DND-41 (cell line): ENCODE data around the gene ADPGK.
A peak's percentile ranks its signal among the peaks of the same experiment; 100 is the strongest.

ENCODE experiments used
- ATAC-seq: fragments of 200-7000 bp; cut with Tn5 transposase; 3 replicates; pipeline ENCODE4 v1.9.1; 2021; ENCODE audit warnings: low read depth; ENCODE audit not compliant: insufficient read depth
- DNase-seq: peaks from one replicate; pipeline ENCODE4 v3.0.0-alpha.2; 2020
- H2AFZ ChIP-seq: 2 replicates; pipeline ENCODE4 v1.6.0; 2012; ENCODE audit warnings: low read depth, low read length
- H3K27ac ChIP-seq: 2 replicates; pipeline ENCODE4 v1.5.1; 2012; ENCODE audit warnings: low read length, inconsistent platforms
- H3K27me3 ChIP-seq: fragments of 200-600 bp; sonication (generic); 2 replicates; pipeline ENCODE4 v1.6.0; 2012; ENCODE audit warnings: low read length, mild to moderate bottlenecking, inconsistent platforms; ENCODE audit not compliant: insufficient read depth, poor library complexity
- H3K36me3 ChIP-seq: 2 replicates; pipeline ENCODE4 v1.5.1; 2012; ENCODE audit warnings: low read length, inconsistent platforms; ENCODE audit not compliant: insufficient read depth
- H3K4me1 ChIP-seq: 2 replicates; pipeline ENCODE4 v1.5.1; 2012; ENCODE audit warnings: mild to moderate bottlenecking, low read length; ENCODE audit not compliant: insufficient read depth
- H3K4me2 ChIP-seq: 2 replicates; pipeline ENCODE4 v1.6.0; 2012; ENCODE audit warnings: mild to moderate bottlenecking, moderate library complexity, low read length, inconsistent platforms; ENCODE audit not compliant: insufficient read depth
- H3K4me3 ChIP-seq, 2 experiments: fragments of 200-600 bp in 1 of 2; shearing (Covaris generic) in 1 of 2; 2 replicates each; pipeline ENCODE4 v1.5.1; 2012 to 2016; ENCODE audit warnings: inconsistent platforms in 2 of 2, low read length in 2 of 2, mild to moderate bottlenecking in 2 of 2, low read depth in 1 of 2, moderate library complexity in 1 of 2
- H3K79me2 ChIP-seq: 2 replicates; pipeline ENCODE4 v1.6.0; 2012; ENCODE audit warnings: low read length, inconsistent platforms; ENCODE audit not compliant: insufficient read depth
- H3K9ac ChIP-seq: 2 replicates; pipeline ENCODE4 v1.6.0; 2012; ENCODE audit warnings: low read depth, mild to moderate bottlenecking, inconsistent platforms, low read length, moderate library complexity
- H3K9me3 ChIP-seq: 2 replicates; pipeline ENCODE4 v1.5.1; 2012; ENCODE audit warnings: low read length, moderate library complexity, mild to moderate bottlenecking, inconsistent platforms; ENCODE audit not compliant: insufficient read depth, severe bottlenecking
- H4K20me1 ChIP-seq: 2 replicates; pipeline ENCODE4 v1.6.0; 2012; ENCODE audit warnings: low read length; ENCODE audit not compliant: insufficient read depth
- CTCF ChIP-seq: IDR thresholded peaks from 2 replicates; pipeline ENCODE4 v1.5.1; 2012; ENCODE audit warnings: borderline replicate concordance, low read length, moderate library complexity, mild to moderate bottlenecking; ENCODE audit not compliant: poor library complexity, severe bottlenecking; ENCODE audit errors: extremely low read depth
- EZH2 ChIP-seq: IDR thresholded peaks from 3 replicates; pipeline ENCODE4 v1.6.1; 2012; ENCODE audit warnings: borderline replicate concordance, low read depth, mild to moderate bottlenecking, moderate library complexity, low read length, inconsistent platforms; ENCODE audit not compliant: severe bottlenecking

Gene ADPGK

GRCh38 chr15:72774696-72775383, 8.7 kb downstream of the ADPGK start:
- DNase-seq (no peak), ATAC-seq (no peak)
- Histone ChIP-seq H3K9me3 (no peaks in the 10 kb centered on the region), H4K20me1 (peaks cover 10% of the 10 kb centered on the region; the same call in 1 of the 2 replicates), H3K27ac (no peak overlapping the region), H3K27me3 (no peaks in the 10 kb centered on the region), H3K36me3 (peaks cover 62% of the 10 kb centered on the region), H3K79me2 (peaks cover 56% of the 10 kb centered on the region), H3K4me2 (no peak overlapping the region), H3K9ac (no peak overlapping the region), H3K4me1 (no peaks in the 10 kb centered on the region), H3K4me3 (no peak overlapping the region), H2AFZ (no peak overlapping the region)
- TF ChIP-seq CTCF: no peak
- TF ChIP-seq EZH2: no peak

GRCh38 chr15:72771329-72771725, 12.2 kb downstream of the ADPGK start:
- Histone ChIP-seq H3K27ac (no peak overlapping the region), H3K4me2 (no peak overlapping the region), H3K79me2 (peaks cover 40% of the 10 kb centered on the region), H4K20me1 (peaks cover 3% of the 10 kb centered on the region; the same call in 1 of the 2 replicates), H3K9ac (no peak overlapping the region), H3K4me1 (no peaks in the 10 kb centered on the region), H3K4me3 (no peak overlapping the region), H2AFZ (no peak overlapping the region), H3K36me3 (peaks cover 82% of the 10 kb centered on the region), H3K27me3 (no peaks in the 10 kb centered on the region), H3K9me3 (peaks cover 10% of the 10 kb centered on the region)
- ATAC-seq: no peak
- no peak for TF ChIP-seq EZH2
- no peak for TF ChIP-seq CTCF
- DNase-seq: no peak

GRCh38 chr15:72770673-72771328, 12.8 kb downstream of the ADPGK start:
- Histone ChIP-seq H3K79me2 (peaks cover 40% of the 10 kb centered on the region), H3K9ac (no peak overlapping the region), H3K36me3 (peaks cover 87% of the 10 kb centered on the region), H3K27ac (no peak overlapping the region), H3K4me1 (no peaks in the 10 kb centered on the region), H3K4me2 (no peak overlapping the region), H3K4me3 (no peak overlapping the region), H3K9me3 (peaks cover 10% of the 10 kb centered on the region), H2AFZ (no peak overlapping the region), H4K20me1 (no peaks in the 10 kb centered on the region), H3K27me3 (no peaks in the 10 kb centered on the region)
- TF ChIP-seq CTCF (peak; percentile 25), EZH2 (no peak)
- ATAC-seq (no peak), DNase-seq (no peak)

- Histone ChIP-seq H3K4me1 (no peaks in the 10 kb centered on the region), H3K27ac (no peak overlapping the region), H3K36me3 (peaks cover 81% of the 10 kb centered on the region), H3K9me3 (peaks cover 10% of the 10 kb centered on the region), H3K79me2 (peaks cover 35% of the 10 kb centered on the region), H2AFZ (no peak overlapping the region), H3K4me3 (no peak overlapping the region), H3K27me3 (no peaks in the 10 kb centered on the region), H3K9ac (no peak overlapping the region), H3K4me2 (no peak overlapping the region), H4K20me1 (no peaks in the 10 kb centered on the region; the same call in 1 of the 2 replicates)
- no peak for TF ChIP-seq EZH2
- TF ChIP-seq CTCF: no peak
- ATAC-seq (no peak), DNase-seq (no peak)
These were observed 16.8 kb downstream of the ADPGK start for GRCh38 chr15:72766780-72767179.
